ENCODE measurements around the gene SPPL2C. TPM values are rescaled to one million over a fixed set of nuclear protein-coding genes. Genes with fewer than 3 reads are reported as not detected.

The SPPL2C gene
- total RNA-seq, 1 experiment from 2014 or later = not detected

GRCh38 chr17:45837187-45837586 lies 7.5 kb upstream of the SPPL2C start:
- DNase-seq (ENCODE audit: unreplicated experiment) = no peak
- H3K36me3 Mint-ChIP-seq (ENCODE audit: insufficient read depth, unreplicated experiment) = no peaks in the 10 kb centered on the region
- BruUV-seq (replicated peaks) = no TSS peak
- ChIA-PET POLR2A (no interaction called here), CTCF (interaction anchor here (0.7 to 3.1 kb wide), 3 partner anchors 15 to 197 kb away, joined by 4 to 10 read pairs (median 10); no protein-coding TSS in a partner anchor)
- H3K27me3 Mint-ChIP-seq (ENCODE audit: insufficient read depth, unreplicated experiment) = peaks cover 14% of the 10 kb centered on the region
- intact Hi-C loops (cut with micrococcal nuclease) = no loop called here
- no peaks in the 10 kb centered on the region for H3K9me3 Mint-ChIP-seq (ENCODE audit: unreplicated experiment)
- peaks cover 6% of the 10 kb centered on the region for H3K4me1 Mint-ChIP-seq (ENCODE audit: insufficient read depth, unreplicated experiment)
- H3K4me3 Mint-ChIP-seq (ENCODE audit: unreplicated experiment) = no peak overlapping the region
- no peak for TF ChIP-seq CTCF (IDR thresholded peaks at IDR 0.05; ENCODE audit: unreplicated experiment)
- no peak overlapping the region for H3K27ac Mint-ChIP-seq (ENCODE audit: low read depth, unreplicated experiment)

GRCh38 chr17:45837603-45838002 lies 7.1 kb upstream of the SPPL2C start:
- no peak for DNase-seq (ENCODE audit: unreplicated experiment)
- ChIA-PET POLR2A (no interaction called here), CTCF (interaction anchor here (2.5 to 3.1 kb wide), 2 partner anchors 15 to 198 kb away, joined by 10 read pairs; no protein-coding TSS in a partner anchor)
- BruUV-seq (replicated peaks) = no TSS peak
- peaks cover 8% of the 10 kb centered on the region for H3K4me1 Mint-ChIP-seq (ENCODE audit: insufficient read depth, unreplicated experiment)
- H3K27me3 Mint-ChIP-seq (ENCODE audit: insufficient read depth, unreplicated experiment) = peaks cover 14% of the 10 kb centered on the region
- no peak for TF ChIP-seq CTCF (IDR thresholded peaks at IDR 0.05; ENCODE audit: unreplicated experiment)
- intact Hi-C loops (cut with micrococcal nuclease) = no loop called here
- H3K27ac Mint-ChIP-seq (ENCODE audit: low read depth, unreplicated experiment) = no peak overlapping the region
- H3K9me3 Mint-ChIP-seq (ENCODE audit: unreplicated experiment) = no peaks in the 10 kb centered on the region
- H3K36me3 Mint-ChIP-seq (ENCODE audit: insufficient read depth, unreplicated experiment) = no peaks in the 10 kb centered on the region
- H3K4me3 Mint-ChIP-seq (ENCODE audit: unreplicated experiment) = no peak overlapping the region

GRCh38 chr17:45838751-45839295 lies 5.9 kb upstream of the SPPL2C start:
- DNase-seq (ENCODE audit: unreplicated experiment) = no peak
- BruUV-seq (replicated peaks) = no TSS peak

GRCh38 chr17:45839442-45839841 lies 5.2 kb upstream of the SPPL2C start:
- intact Hi-C loops (cut with micrococcal nuclease) = no loop called here
- Mint-ChIP-seq H3K9me3 (ENCODE audit: unreplicated experiment) (no peaks in the 10 kb centered on the region), H3K4me1 (ENCODE audit: insufficient read depth, unreplicated experiment) (peaks cover 8% of the 10 kb centered on the region), H3K36me3 (ENCODE audit: insufficient read depth, unreplicated experiment) (no peaks in the 10 kb centered on the region), H3K27ac (ENCODE audit: low read depth, unreplicated experiment) (no peak overlapping the region), H3K4me3 (ENCODE audit: unreplicated experiment) (no peak overlapping the region), H3K27me3 (ENCODE audit: insufficient read depth, unreplicated experiment) (peaks cover 14% of the 10 kb centered on the region)
- BruUV-seq (replicated peaks) = no TSS peak
- no peak for TF ChIP-seq CTCF (IDR thresholded peaks at IDR 0.05; ENCODE audit: unreplicated experiment)
- ChIA-PET POLR2A (no interaction called here), CTCF (interaction anchor here (0.8 to 2.5 kb wide), 5 partner anchors 13 to 202 kb away, joined by 3 to 14 read pairs (median 4); no protein-coding TSS in a partner anchor)
- no peak for DNase-seq (ENCODE audit: unreplicated experiment)

More at GRCh38 chr17:45838751-45839295, 5.9 kb upstream of the SPPL2C start:
- H3K36me3 Mint-ChIP-seq (ENCODE audit: insufficient read depth, unreplicated experiment) = no peaks in the 10 kb centered on the region
- H3K27me3 Mint-ChIP-seq (ENCODE audit: insufficient read depth, unreplicated experiment) = peaks cover 14% of the 10 kb centered on the region
- H3K4me1 Mint-ChIP-seq (ENCODE audit: insufficient read depth, unreplicated experiment) = peaks cover 8% of the 10 kb centered on the region
- intact Hi-C loops (cut with micrococcal nuclease) = no loop called here
- CTCF ChIA-PET = interaction anchor here (0.8 to 2.5 kb wide), 5 partner anchors 13 to 202 kb away, joined by 3 to 14 read pairs (median 4); no protein-coding TSS in a partner anchor
- POLR2A ChIA-PET = no interaction called here
- no peaks in the 10 kb centered on the region for H3K9me3 Mint-ChIP-seq (ENCODE audit: unreplicated experiment)
- TF ChIP-seq CTCF (IDR thresholded peaks at IDR 0.05; ENCODE audit: unreplicated experiment) = no peak
- no peak overlapping the region for H3K4me3 Mint-ChIP-seq (ENCODE audit: unreplicated experiment)
- no peak overlapping the region for H3K27ac Mint-ChIP-seq (ENCODE audit: low read depth, unreplicated experiment)
